ENCODE measurements around the gene RAD51B.
"Not testable (repeated sequence)": the region's sequence is repeated elsewhere in the genome, so short reads cannot be mapped to it uniquely, and the experiment has no call there.

Gene RAD51B

GRCh38 chr14:67819563-67820421, at the start of gene RAD51B:
TSS of gene RAD51B (plus strand) at chr14:67819779.
- DNase-seq = peak; percentile 87

- no peak for DNase-seq
Measured at GRCh38 chr14:67773844-67774377, 45.7 kb upstream of the RAD51B start.

GRCh38 chr14:67776653-67777322, 42.8 kb upstream of the RAD51B start:
- DNase-seq = no peak

- DNase-seq = no peak
Measured at GRCh38 chr14:67778792-67779191, 40.8 kb upstream of the RAD51B start.

GRCh38 chr14:67782090-67782489, 37.5 kb upstream of the RAD51B start:
- no peak for DNase-seq

- DNase-seq = no peak
Measured at GRCh38 chr14:67784244-67784823, 35.2 kb upstream of the RAD51B start.

- no peak for DNase-seq
Measured at GRCh38 chr14:67785270-67786109, 34.1 kb upstream of the RAD51B start.

- no peak for DNase-seq
Measured at GRCh38 chr14:67787673-67788072, 31.9 kb upstream of the RAD51B start.

GRCh38 chr14:67798731-67799130, 20.8 kb upstream of the RAD51B start:
- DNase-seq = no peak

- no peak for DNase-seq
Measured at GRCh38 chr14:67800743-67801142, 18.8 kb upstream of the RAD51B start.

- peak; percentile 45 for DNase-seq
Measured at GRCh38 chr14:67806246-67806645, 13.3 kb upstream of the RAD51B start.

- DNase-seq = no peak
Measured at GRCh38 chr14:67814821-67815220, 4.8 kb upstream of the RAD51B start.

- DNase-seq = peak; percentile 28
Measured at GRCh38 chr14:67815573-67816225, 3.9 kb upstream of the RAD51B start.

GRCh38 chr14:67816326-67817002, 3.1 kb upstream of the RAD51B start, which contains the start of gene ZFYVE26:
TSS of gene ZFYVE26 (minus strand) at chr14:67816590. CDS start at chr14:67815963, 627 bp downstream.
- peak; percentile 95 for DNase-seq

- no peak for DNase-seq
Measured at GRCh38 chr14:67817750-67818438, 1.7 kb upstream of the RAD51B start.

GRCh38 chr14:67818476-67818875, 1.1 kb upstream of the RAD51B start:
- not testable (repeated sequence) for DNase-seq

- peak; percentile 49 for DNase-seq
Measured at GRCh38 chr14:67820428-67820971, 921 bp downstream of the RAD51B start.

GRCh38 chr14:67821121-67821520, 1.5 kb downstream of the RAD51B start:
- DNase-seq = no peak

GRCh38 chr14:67831113-67831512, 11.5 kb downstream of the RAD51B start:
- no peak for DNase-seq

GRCh38 chr14:67833403-67833802, 13.8 kb downstream of the RAD51B start:
- DNase-seq = no peak
